GM18519 (cell line): Measurements from ENCODE around the gene S100A16.
"Not testable (repeated sequence)": the region's sequence is repeated elsewhere in the genome, so short reads cannot be mapped to it uniquely, and the experiment has no call there.

Source experiments
- ATAC-seq: cut with Tn5 transposase; IDR thresholded peaks from one replicate; pipeline ENCODE4 v1.9.1; 2021; ENCODE audit warnings: mild to moderate bottlenecking, moderate library complexity; ENCODE audit not compliant: unreplicated experiment, low FRiP score

The S100A16 gene

DNA sequence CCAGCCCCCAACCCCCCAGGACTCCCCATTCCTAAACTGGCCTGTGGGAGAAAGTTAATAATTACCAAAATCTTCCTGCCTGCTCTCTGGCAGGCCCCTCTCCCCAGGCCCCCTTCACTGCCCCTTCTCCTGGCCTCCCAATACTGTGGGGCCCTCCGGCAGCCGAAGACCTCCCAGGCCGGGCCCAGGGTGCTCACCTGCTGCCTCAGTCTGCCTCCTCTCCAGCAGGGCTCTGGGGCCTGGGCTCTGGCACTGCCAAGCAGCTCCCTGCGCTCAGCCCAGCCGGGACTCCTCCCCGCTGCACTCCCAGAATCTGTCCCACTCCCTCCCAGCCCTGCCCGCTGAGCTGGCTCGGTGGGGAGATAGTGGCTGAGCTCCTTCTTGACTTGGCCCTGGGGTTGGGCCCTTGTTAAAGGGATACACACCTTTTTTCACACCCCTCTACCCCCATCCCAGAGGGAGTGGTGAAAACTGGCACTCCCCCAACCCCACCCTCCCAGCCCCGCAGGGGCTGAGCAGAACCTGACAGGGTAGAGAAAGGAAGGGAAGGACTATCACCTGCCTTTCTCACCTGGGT is at the start of gene S100A16:
Gene S100A16 (minus strand): TSS at position 383 of the 577 bp plus-strand sequence. CDS start 4,986 bp downstream, outside the sequence.
- no peak for ATAC-seq

DNA sequence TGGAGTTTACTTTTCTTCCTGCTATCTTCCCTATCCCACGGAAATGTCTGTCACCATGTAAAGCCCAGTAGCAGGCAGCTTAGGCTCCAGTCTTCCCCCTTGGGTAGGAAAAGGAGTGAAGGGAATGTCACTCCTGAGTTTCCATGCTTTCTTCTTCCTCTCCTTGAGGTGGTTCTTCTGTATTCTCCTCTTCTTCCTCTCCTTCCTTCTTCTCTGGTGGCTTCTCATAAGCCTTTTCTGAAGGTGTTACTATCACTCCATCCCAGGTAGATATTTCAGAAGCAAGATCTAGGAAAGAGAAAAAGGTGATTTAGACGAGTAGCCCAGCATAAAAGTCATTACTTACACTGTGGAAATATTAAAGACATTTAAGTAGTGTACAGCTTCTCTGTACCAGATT is 49.3 kb upstream of the S100A16 start:
- ATAC-seq = no peak

DNA sequence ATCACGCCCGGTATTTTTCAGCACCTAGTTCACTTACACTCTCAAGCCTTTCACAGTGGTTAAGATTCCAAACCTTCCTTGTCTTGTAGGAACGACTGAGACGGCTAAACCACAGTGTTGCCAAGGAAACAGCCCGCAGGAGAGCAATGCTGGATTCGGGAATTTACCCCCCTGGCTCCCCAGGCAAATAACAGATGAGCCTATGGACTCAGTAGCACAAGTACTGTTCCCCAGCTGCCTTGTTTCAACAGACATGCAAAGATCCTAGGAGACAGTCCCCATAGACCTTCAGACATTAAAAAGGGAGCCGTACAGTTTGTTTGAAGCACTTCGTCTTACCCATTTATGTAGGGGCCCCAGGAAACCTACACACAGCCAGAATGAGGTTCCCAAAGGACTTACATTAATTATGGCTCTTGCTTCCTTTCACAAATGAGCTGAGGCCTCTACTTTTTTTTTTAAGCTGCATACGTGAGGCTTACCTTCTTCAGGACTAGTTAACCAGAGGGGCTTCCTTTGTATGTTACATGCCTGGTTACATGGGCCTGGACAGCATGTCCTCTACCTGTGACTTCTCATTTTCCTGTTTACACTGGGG is 48.3 kb upstream of the S100A16 start:
- no peak for ATAC-seq

- ATAC-seq = no peak
These were observed 46.7 kb upstream of the S100A16 start for GRCh38 chr1:153659656-153660055.

DNA sequence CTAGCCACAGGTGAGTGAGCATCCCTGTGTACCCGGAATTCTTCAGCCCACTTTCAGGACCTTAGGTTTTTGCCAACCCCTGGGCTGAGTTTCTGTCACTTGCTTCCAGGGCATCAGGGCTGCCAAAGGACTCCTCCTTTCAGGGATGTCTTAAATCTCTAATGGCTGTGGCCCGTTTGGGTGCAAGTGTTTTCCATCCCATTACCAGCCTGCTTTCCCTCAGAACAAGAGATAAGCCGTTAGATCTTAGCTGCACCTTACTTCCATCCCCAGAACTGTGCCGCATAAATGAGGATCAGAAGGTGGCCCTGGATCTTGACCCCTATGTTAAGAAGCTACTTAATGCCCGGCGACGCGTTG is 46.2 kb upstream of the S100A16 start:
- ATAC-seq = no peak

DNA sequence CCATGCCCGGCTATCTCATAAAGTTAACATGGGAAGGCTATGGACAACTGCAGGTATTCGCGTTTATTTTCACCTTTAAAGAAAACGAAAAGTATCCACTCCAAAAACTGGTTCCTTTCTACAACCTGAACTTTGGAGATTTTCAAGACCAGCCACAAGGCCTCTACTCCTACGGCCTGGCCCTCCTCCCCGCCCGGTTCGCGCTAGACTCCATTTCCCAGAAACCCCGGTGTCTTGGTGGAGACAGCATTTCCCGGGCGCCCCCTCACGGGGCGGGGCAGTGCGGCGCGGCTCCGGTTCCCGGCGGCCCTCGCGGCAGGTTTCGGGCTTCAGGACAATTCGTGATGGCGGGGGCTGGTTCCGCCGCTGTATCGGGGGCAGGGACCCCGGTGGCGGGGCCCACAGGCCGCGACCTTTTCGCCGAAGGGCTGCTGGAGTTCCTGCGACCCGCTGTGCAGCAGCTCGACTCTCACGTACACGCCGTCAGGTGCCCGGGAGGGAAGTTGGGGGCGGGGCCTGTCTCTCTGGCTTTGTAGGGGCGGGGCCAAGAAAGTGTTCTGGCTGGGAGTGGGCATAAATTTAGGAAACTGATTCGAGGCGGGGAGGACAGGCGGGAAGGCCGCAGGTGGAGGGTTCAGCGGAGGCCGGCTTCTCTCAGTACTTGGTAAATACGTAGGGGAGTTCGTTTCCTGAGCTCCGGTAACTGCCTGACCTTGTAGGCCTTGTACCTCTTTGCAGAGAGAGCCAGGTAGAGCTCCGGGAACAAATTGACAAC is 45.6 kb upstream of the S100A16 start, which contains the start of gene SNAPIN:
Gene SNAPIN (plus strand): TSS at position 304 of the 775 bp plus-strand sequence. CDS start 41 bp downstream, at position 345.
- ATAC-seq = peak; percentile 65

GRCh38 chr1:153655333-153655732 is 42.4 kb upstream of the S100A16 start:
- ATAC-seq = no peak

DNA sequence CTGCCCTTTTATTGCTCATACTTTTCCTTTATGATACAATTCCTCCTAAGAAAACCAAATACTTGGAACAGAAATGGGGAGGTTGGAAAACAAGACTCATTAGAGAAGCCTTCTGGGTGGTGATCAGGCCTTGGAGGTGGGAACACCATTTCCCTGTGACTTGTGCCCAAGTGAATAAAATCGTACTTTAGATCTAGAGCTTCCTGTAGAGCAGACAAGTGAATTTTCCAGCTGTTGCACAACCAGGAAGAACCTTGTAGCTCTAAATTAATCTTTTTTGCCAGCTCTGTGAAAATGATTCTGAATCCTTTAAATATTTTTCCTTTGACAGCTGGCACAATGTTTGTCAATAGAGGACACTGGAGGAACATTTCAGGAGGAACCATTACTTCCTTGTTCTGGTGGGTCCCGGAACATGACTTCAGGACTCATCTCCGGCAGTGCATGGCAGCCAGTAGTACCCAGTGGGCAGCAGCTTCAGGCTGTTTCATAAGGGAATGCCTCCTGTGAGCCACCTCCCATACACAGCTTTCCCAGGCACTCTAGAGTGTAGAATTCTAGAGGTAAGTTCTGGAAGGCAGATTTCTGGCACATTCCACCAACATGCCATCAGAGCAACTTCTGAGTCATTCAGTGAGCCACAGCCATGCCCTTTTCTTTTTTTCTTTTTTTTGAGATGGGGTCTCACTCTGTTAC is 40.0 kb upstream of the S100A16 start:
- ATAC-seq = no peak

DNA sequence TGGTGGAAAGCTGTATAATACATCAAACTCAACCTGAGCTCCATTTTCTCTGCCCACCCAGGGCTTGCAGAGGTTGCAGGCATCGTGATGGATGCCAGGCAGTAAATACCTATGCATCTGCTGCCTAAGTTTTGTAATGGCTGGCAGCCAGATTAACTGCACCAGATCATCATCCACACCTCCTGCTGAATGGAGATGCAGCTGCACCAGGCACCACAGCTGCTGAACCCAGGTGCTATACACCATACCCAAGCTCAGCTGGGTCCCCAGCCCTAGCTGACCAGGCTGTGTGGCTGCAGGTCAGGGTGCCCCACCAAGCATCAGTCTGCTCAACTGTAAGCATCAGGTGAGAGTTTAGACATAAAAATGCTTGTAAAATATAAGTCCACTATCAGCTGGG is 38.8 kb upstream of the S100A16 start:
- no peak for ATAC-seq

GRCh38 chr1:153649863-153650235 is 36.9 kb upstream of the S100A16 start:
- no peak for ATAC-seq

GRCh38 chr1:153649137-153649862 is 36.4 kb upstream of the S100A16 start:
- no peak for ATAC-seq

DNA sequence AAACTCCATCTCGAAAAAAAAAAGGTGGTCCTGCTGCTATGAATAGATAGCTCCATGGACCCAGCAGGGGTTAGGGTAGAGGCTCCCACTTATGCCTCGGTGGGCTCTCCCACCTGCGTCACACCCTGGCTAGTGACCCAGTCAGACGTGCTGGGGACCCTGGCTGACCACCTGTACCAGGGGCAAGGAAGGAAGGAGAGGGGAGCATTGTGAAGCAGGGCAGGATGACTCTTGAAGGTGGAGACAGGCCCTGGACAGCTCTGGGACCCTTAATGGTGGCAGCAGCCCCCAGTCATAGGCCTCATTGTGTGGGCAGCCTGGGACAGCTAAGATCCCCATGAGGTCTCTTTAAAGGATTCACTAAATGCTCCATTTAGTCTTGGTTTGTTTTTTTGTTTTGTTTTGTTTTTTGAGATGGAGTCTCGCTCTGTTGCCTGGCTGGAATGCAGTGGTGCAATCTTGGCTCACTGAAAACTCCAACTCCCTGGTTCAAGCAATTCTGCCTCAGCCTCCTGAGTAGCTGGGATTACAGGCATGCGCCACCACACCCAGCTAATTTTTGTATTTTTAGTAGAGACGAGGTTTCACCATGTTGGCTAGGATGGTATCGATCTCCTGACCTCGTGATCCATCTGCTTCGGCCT is 35.2 kb upstream of the S100A16 start:
- no peak for ATAC-seq

GRCh38 chr1:153647346-153647714 is 34.4 kb upstream of the S100A16 start:
- no peak for ATAC-seq

DNA sequence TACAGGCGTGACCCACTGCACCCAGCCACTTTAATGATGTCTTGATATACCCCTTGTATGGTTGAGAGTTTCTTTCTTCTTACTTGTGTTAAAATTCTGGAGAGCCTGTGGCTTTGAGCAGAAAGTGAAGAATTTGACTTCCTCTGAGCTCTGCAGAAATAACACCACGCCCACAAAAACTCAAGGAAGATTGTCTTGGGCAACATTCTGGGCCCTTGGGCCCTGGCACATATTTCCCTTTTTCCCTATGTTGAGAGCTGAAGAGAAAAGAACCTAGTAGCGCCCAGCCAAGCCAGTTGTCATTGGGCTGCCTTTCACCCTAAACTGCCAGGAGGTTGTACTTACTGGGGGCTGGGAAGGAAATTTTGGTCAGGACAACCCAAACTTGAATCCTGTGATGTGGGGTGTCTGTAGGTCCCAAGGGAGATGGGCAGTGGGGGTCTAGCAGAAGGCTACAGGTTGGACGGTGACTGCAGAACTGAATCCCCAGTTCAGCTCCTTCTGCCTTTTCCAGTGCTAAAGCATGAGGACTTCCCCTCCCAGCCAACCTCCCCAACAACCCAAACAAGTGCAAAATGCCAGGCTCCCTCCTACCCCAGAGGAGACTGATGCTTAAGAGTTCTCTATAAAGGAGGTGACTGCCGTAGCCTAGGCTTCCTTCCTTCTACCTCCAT is 33.9 kb upstream of the S100A16 start:
- ATAC-seq = no peak

DNA sequence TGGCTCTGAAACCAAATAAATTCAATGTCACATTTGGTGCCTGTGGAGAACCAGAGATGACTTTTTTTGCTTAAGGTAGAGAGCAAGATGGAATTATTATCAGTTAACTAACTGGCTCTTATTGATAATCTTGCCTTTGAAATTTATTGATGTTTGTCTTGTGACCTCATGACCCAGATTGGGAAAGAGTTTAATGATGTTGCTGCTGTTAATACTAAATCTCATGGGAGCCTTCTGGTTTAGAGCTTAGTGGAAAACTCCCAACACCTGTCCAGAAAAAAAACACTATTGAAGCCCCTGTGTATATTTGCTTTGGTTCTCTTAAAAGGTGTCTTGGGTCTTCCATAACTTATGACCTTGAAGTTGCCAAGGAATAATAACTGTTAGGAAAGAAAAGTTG is 30.9 kb upstream of the S100A16 start:
- no peak for ATAC-seq

DNA sequence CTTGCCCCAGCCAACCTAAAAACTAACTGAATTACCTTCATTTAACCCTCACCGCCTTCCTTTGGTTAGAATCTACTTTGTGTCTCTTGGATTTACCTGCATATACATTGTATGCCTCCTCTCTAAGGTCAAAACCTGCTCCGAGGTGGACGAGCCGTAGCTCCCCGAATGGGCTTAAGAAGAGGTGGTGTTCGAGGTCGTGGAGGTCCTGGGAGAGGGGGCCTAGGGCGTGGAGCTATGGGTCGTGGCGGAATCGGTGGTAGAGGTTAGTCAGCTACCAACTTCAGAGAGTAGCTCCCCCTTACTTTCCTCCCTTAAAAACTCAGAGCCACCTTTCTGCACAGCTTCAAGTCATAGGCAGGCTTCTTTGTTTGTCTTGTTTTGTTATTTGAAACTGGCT is 30.2 kb upstream of the S100A16 start:
- ATAC-seq = no peak

DNA sequence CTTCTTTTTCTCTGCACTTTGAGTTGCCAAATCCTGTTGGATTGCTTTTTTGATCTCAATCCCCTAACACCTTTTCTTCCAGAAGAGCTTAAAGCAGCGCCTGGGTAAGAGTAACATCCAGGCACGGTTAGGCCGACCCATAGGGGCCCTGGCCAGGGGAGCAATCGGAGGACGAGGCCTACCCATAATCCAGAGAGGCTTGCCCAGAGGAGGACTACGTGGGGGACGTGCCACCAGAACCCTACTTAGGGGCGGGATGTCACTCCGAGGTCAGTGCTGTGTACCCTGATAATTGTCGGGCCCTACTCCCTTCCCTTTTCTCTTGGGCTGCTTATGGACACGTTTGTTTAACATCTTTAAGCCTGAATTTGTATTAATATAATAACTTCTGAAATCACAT is 29.2 kb upstream of the S100A16 start:
- ATAC-seq = no peak

GRCh38 chr1:153640861-153641260 is 27.9 kb upstream of the S100A16 start:
- ATAC-seq = no peak

GRCh38 chr1:153640213-153640612 is 27.3 kb upstream of the S100A16 start:
- ATAC-seq = not testable (repeated sequence)

DNA sequence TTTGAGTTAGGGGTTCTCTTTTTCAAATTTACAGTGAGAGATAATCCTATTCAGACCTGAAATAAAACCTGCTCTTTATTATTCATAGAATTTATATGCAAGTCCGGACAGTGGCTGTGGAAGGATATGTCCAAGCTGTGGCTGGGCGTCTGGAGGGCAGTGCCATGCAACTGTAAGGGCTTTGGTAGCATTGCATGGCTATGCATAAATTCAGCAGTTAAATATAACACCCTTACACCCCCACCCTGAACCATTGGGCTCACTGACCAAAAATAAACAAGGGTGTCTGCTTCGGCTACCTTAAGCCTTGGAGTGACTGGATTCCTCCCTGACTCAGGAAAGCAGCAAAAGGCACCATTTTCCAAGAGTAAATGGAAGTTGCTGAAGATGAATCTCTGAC is 26.3 kb upstream of the S100A16 start:
- no peak for ATAC-seq
